Body of pancreas (tissue), 4 donors: ENCODE measurements around the gene UNC45B.

Experiments used
- POLR2A ChIP-seq, 3 donors: fragments of 450-650 bp; IDR thresholded peaks; one replicate each; pipeline ENCODE4 v1.6.1; 2016; ENCODE audit warnings: antibody characterized with exemption in 3 of 3, mild to moderate bottlenecking in 2 of 3
- TF ChIP-seq, protein P1 (sequence below), 7 experiments: fragments of 450-650 bp in 4 of 7; fragments of 200-600 bp in 3 of 7; sonication (generic) in 3 of 7; IDR thresholded peaks; one replicate each; pipeline ENCODE4 v1.5.1; 2016 to 2019; ENCODE audit warnings: antibody characterized with exemption in 7 of 7

DNA sequence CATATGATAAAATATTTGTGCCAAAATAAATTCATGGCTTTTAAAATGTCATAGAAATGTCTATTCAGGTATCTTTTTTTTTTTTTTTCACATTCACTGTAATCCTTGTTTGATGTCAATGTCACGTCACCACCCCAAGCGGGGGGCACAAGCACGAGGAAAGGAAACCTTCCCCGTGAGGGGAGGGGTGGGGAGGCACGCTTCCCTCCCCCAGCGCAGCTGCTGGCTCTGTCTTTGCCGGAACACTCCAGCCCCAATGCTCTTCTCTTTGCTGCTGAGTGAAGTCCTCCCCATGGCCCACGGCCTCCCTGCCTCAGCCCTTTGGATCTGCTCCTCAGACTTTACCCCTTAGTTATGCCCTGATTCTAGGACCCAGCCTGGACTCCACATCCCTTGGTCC is 45.1 kb downstream of the UNC45B start:
- TF ChIP-seq, protein P1, sequence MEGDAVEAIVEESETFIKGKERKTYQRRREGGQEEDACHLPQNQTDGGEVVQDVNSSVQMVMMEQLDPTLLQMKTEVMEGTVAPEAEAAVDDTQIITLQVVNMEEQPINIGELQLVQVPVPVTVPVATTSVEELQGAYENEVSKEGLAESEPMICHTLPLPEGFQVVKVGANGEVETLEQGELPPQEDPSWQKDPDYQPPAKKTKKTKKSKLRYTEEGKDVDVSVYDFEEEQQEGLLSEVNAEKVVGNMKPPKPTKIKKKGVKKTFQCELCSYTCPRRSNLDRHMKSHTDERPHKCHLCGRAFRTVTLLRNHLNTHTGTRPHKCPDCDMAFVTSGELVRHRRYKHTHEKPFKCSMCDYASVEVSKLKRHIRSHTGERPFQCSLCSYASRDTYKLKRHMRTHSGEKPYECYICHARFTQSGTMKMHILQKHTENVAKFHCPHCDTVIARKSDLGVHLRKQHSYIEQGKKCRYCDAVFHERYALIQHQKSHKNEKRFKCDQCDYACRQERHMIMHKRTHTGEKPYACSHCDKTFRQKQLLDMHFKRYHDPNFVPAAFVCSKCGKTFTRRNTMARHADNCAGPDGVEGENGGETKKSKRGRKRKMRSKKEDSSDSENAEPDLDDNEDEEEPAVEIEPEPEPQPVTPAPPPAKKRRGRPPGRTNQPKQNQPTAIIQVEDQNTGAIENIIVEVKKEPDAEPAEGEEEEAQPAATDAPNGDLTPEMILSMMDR (IDR thresholded peaks at IDR 0.05), result no peak
- no peak for TF ChIP-seq POLR2A (IDR thresholded peaks at IDR 0.05)
